IMR-90 (cell line): ENCODE data around the gene LARP1. TPM values are rescaled to one million over a fixed set of nuclear protein-coding genes. Genes with fewer than 3 reads are reported as not detected.

Experiments
- ATAC-seq: fragments of 200-7000 bp; cut with Tn5 transposase; 2 replicates; pipeline ENCODE4 v1.9.1; 2020; ENCODE audit warnings: low read depth, mild to moderate bottlenecking, moderate library complexity
- BruUV-seq: library from RNA; stranded (reverse); fragments of 400-500 nt; replicated peaks from 2 replicates; lab custom pipeline; 2021; lab: Mats Ljungman, UMichigan
- CTCF ChIA-PET: fragments of 300-600 bp; formaldehyde crosslinking; extraction: SDS; loops from one replicate; lab custom pipeline; 2021; ENCODE audit warnings: antibody characterized with exemption; lab: Yijun Ruan, JAX
- POLR2A ChIA-PET: fragments of 300-600 bp; sonication (Branson Sonifier 250); formaldehyde crosslinking; loops from one replicate; lab custom pipeline; 2022; ENCODE audit warnings: antibody characterized with exemption; ENCODE audit not compliant: unreplicated experiment; lab: Charles Lee
- DNase-seq: peaks from one replicate; pipeline ENCODE4 v3.0.0; 2013
- H2AFZ ChIP-seq: replicated peaks from 2 replicates; pipeline ENCODE3; 2013; ENCODE audit warnings: low read length, mild to moderate bottlenecking; ENCODE audit not compliant: poor library complexity
- H2AK5ac ChIP-seq: 2 replicates; pipeline ENCODE4 v1.6.1; 2013; ENCODE audit warnings: low read depth, low read length, inconsistent platforms
- H2AK9ac ChIP-seq: replicated peaks from 2 replicates; pipeline ENCODE3; 2013; ENCODE audit warnings: mild to moderate bottlenecking, low read depth, low read length, moderate library complexity; ENCODE audit not compliant: poor library complexity
- H2BK120ac ChIP-seq: 2 replicates; pipeline ENCODE4 v1.6.1; 2013; ENCODE audit warnings: low read depth, low read length, inconsistent platforms
- H2BK15ac ChIP-seq: 3 replicates; pipeline ENCODE4 v1.6.1; 2013; ENCODE audit warnings: low read depth, low read length, inconsistent platforms
- H2BK20ac ChIP-seq: 2 replicates; pipeline ENCODE4 v1.6.1; 2013; ENCODE audit warnings: low read depth, mild to moderate bottlenecking, inconsistent platforms, low read length, moderate library complexity
- H2BK5ac ChIP-seq: 2 replicates; pipeline ENCODE4 v1.6.1; 2013; ENCODE audit warnings: mild to moderate bottlenecking, low read depth, low read length, inconsistent platforms; ENCODE audit not compliant: poor library complexity, severe bottlenecking
- H3K14ac ChIP-seq: replicated peaks from 2 replicates; pipeline ENCODE4 v1.6.1; 2013; ENCODE audit warnings: low read depth, low read length, inconsistent platforms
- H3K18ac ChIP-seq: 2 replicates; pipeline ENCODE4 v1.6.1; 2013; ENCODE audit warnings: low read depth, low read length, control low read depth
- H3K23ac ChIP-seq: 2 replicates; pipeline ENCODE4 v1.6.1; 2013; ENCODE audit warnings: low read depth, low read length, inconsistent platforms
- H3K27ac ChIP-seq: 2 replicates; pipeline ENCODE4 v1.5.1; 2013; ENCODE audit warnings: mild to moderate bottlenecking, control low read depth, low read length; ENCODE audit not compliant: insufficient read depth
- H3K27me3 ChIP-seq: 2 replicates; pipeline ENCODE4 v1.6.1; 2013; ENCODE audit warnings: low read length; ENCODE audit not compliant: control insufficient read depth, insufficient read depth
- H3K36me3 ChIP-seq: 2 replicates; pipeline ENCODE4 v1.6.1; 2013; ENCODE audit warnings: low read length, mixed read lengths; ENCODE audit not compliant: control insufficient read depth, insufficient read depth
- H3K4ac ChIP-seq: 2 replicates; pipeline ENCODE4 v1.6.1; 2013; ENCODE audit warnings: low read depth, low read length, inconsistent platforms
- H3K4me1 ChIP-seq: 2 replicates; pipeline ENCODE4 v1.6.1; 2013; ENCODE audit warnings: low read length, mixed read lengths; ENCODE audit not compliant: control insufficient read depth, insufficient read depth
- H3K4me2 ChIP-seq: 2 replicates; pipeline ENCODE4 v1.6.1; 2013; ENCODE audit warnings: low read depth, mild to moderate bottlenecking, control low read depth, low read length, moderate library complexity
- H3K4me3 ChIP-seq: 2 replicates; pipeline ENCODE4 v1.5.1; 2013; ENCODE audit warnings: low read depth, mild to moderate bottlenecking, control low read depth, low read length, moderate library complexity; ENCODE audit not compliant: insufficient read depth
- H3K56ac ChIP-seq: 2 replicates; pipeline ENCODE4 v1.6.1; 2013; ENCODE audit warnings: low read length, inconsistent platforms; ENCODE audit not compliant: insufficient read depth; ENCODE audit errors: extremely low read depth
- H3K79me1 ChIP-seq, 2 experiments: 2 replicates each; pipeline ENCODE4 v1.6.1; 2013; ENCODE audit warnings: low read length in 2 of 2, inconsistent platforms in 1 of 2, low read depth in 1 of 2
- H3K9ac ChIP-seq: 2 replicates; pipeline ENCODE4 v1.6.1; 2013; ENCODE audit warnings: low read depth, low read length, control low read depth
- H3K9me1 ChIP-seq: 2 replicates; pipeline ENCODE4 v1.6.1; 2013; ENCODE audit warnings: low read length, inconsistent platforms; ENCODE audit not compliant: insufficient read depth
- H3K9me3 ChIP-seq: 2 replicates; pipeline ENCODE4 v1.6.1; 2013; ENCODE audit warnings: low read length; ENCODE audit not compliant: control insufficient read depth, insufficient read depth
- H4K20me1 ChIP-seq: 2 replicates; pipeline ENCODE4 v1.6.1; 2013; ENCODE audit warnings: low read length, inconsistent platforms; ENCODE audit not compliant: insufficient read depth
- H4K5ac ChIP-seq: 2 replicates; pipeline ENCODE4 v1.6.1; 2013; ENCODE audit warnings: mild to moderate bottlenecking, low read depth, low read length, control low read depth
- H4K8ac ChIP-seq, 2 experiments: 2 replicates each; pipeline ENCODE4 v1.6.1; 2013; ENCODE audit warnings: low read depth in 2 of 2, low read length in 2 of 2, control low read depth in 1 of 2, inconsistent platforms in 1 of 2
- H4K91ac ChIP-seq: 2 replicates; pipeline ENCODE4 v1.6.1; 2013; ENCODE audit warnings: low read depth, low read length, inconsistent platforms; ENCODE audit not compliant: insufficient read depth
- BHLHE40 ChIP-seq: fragments of 150-350 bp; IDR thresholded peaks from 2 replicates; pipeline ENCODE4 v1.6.1; 2016; ENCODE audit warnings: mild to moderate bottlenecking, low read depth, low read length
- CEBPB ChIP-seq: IDR thresholded peaks from 2 replicates; pipeline ENCODE4 v1.6.1; 2012; ENCODE audit warnings: low read depth, low read length, improper control_type of control experiment
- CHD1 ChIP-seq: IDR thresholded peaks from 2 replicates; pipeline ENCODE4 v1.6.1; 2012; ENCODE audit warnings: low read depth, low read length, improper control_type of control experiment
- FOS ChIP-seq: fragments of 150-350 bp; IDR thresholded peaks from 2 replicates; pipeline ENCODE4 v1.6.1; 2016; ENCODE audit warnings: low read depth, low read length
- MAFK ChIP-seq: IDR thresholded peaks from 2 replicates; pipeline ENCODE4 v1.6.1; 2012; ENCODE audit warnings: low read depth, low read length, improper control_type of control experiment
- MAZ ChIP-seq: IDR thresholded peaks from 2 replicates; pipeline ENCODE4 v1.6.1; 2012; ENCODE audit warnings: low read depth, mild to moderate bottlenecking, low read length, improper control_type of control experiment, moderate library complexity, borderline replicate concordance
- NFE2L2 ChIP-seq: fragments of 150-350 bp; IDR thresholded peaks from 2 replicates; pipeline ENCODE4 v1.6.1; 2016; ENCODE audit warnings: low read depth, mild to moderate bottlenecking, low read length
- POLR2A ChIP-seq: IDR thresholded peaks from 2 replicates; pipeline ENCODE4 v1.6.1; 2012; ENCODE audit warnings: mild to moderate bottlenecking, low read depth, low read length
- RAD21 ChIP-seq: IDR thresholded peaks from 2 replicates; pipeline ENCODE4 v1.6.1; 2012; ENCODE audit warnings: low read length, improper control_type of control experiment
- RCOR1 ChIP-seq: IDR thresholded peaks from 2 replicates; pipeline ENCODE4 v1.6.1; 2012; ENCODE audit warnings: mild to moderate bottlenecking, low read length, improper control_type of control experiment; ENCODE audit not compliant: insufficient replicate concordance
- SMC3 ChIP-seq: fragments of 150-350 bp; IDR thresholded peaks from 2 replicates; pipeline ENCODE4 v1.6.1; 2016; ENCODE audit warnings: low read depth, mild to moderate bottlenecking, antibody characterized with exemption, low read length, moderate library complexity
- WGBS, 2 experiments: methylation state at CpG; one replicate each; pipeline versions ENCODE4 v1.1.5 to v1.1.7; 2013; ENCODE audit warnings: missing lambda C conversion rate in 2 of 2; ENCODE audit not compliant: insufficient read length in 1 of 2; ENCODE audit errors: extremely low coverage in 2 of 2; 5-methylcytosine and 5-hydroxymethylcytosine counted together
- dilution Hi-C: fragments of 300-500 bp; cut with HindIII; formaldehyde crosslinking; loops from one replicate; pipeline ENCODE4 v1.14.3; 2018; ENCODE audit warnings: low sequenced_read_pairs; ENCODE audit not compliant: unreplicated experiment
- in situ Hi-C: fragments of 300-500 bp; cut with MboI; formaldehyde crosslinking; loops from 3 replicates; pipeline ENCODE4 v1.14.3; 2019; ENCODE audit warnings: low sequenced_read_pairs, inconsistent platforms, mixed read lengths
- intact Hi-C: fragments of 100-400 bp; cut with micrococcal nuclease; formaldehyde crosslinking; loops from 2 replicates; pipeline ENCODE4 v1.10.0; 2022
- polyA plus RNA-seq, 3 experiments: library from polyadenylated mRNA; depleted of rRNA; stranded (reverse); fragments of >200 nt; gene quantifications; 2 replicates each; pipeline ENCODE4 v1.2.3, GENCODE V29; 2012; ENCODE audit warnings: low replicate concordance in 1 of 3
- total RNA-seq: library from RNA; depleted of rRNA; stranded (reverse); fragments of >200 nt; gene quantifications from 2 replicates; pipeline ENCODE4 v1.2.3, GENCODE V29; 2012
- TF ChIP-seq, protein P1 (sequence below): fragments of 150-350 bp; IDR thresholded peaks from 2 replicates; pipeline ENCODE4 v1.6.1; 2016; ENCODE audit warnings: low read depth, mild to moderate bottlenecking, low read length, moderate library complexity, borderline replicate concordance

The LARP1 gene
- total and polyA plus RNA-seq, 2 of the 4 experiments (the other 2 are of a cell fraction) = 47.3 to 77.4 TPM

GRCh38 chr5:154770111-154770510 lies 14.9 kb downstream of the LARP1 start:
- ChIA-PET POLR2A (no interaction called here), CTCF (no interaction called here)
- no peak overlapping the region for H3K14ac ChIP-seq
- peaks cover 64% of the 10 kb centered on the region for H3K9me1 ChIP-seq
- in situ Hi-C loops = no loop called here
- H3K4me3 ChIP-seq = no peak overlapping the region
- no CpG with 5 or more reads among the region's 2 CpGs for WGBS, 2 experiments
- intact Hi-C loops = no loop called here
- no peak overlapping the region for H4K8ac ChIP-seq
- peaks cover 97% of the 10 kb centered on the region for H4K20me1 ChIP-seq
- H3K4me1 ChIP-seq = peaks cover 24% of the 10 kb centered on the region
- no peak overlapping the region for H2BK120ac ChIP-seq
- H3K79me1 ChIP-seq = peaks cover 18 to 89% of the 10 kb centered on the region in 2 experiments
- ATAC-seq = no peak
- no peaks in the 10 kb centered on the region for H3K27me3 ChIP-seq
- H2BK20ac ChIP-seq = no peak overlapping the region
- no peak overlapping the region for H3K56ac ChIP-seq
- no peak for TF ChIP-seq CEBPB
- TF ChIP-seq MAZ = no peak
- TF ChIP-seq RAD21 = no peak
- TF ChIP-seq CHD1 = no peak
- TF ChIP-seq, protein P1, sequence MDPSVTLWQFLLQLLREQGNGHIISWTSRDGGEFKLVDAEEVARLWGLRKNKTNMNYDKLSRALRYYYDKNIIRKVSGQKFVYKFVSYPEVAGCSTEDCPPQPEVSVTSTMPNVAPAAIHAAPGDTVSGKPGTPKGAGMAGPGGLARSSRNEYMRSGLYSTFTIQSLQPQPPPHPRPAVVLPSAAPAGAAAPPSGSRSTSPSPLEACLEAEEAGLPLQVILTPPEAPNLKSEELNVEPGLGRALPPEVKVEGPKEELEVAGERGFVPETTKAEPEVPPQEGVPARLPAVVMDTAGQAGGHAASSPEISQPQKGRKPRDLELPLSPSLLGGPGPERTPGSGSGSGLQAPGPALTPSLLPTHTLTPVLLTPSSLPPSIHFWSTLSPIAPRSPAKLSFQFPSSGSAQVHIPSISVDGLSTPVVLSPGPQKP = no peak
- TF ChIP-seq NFE2L2 = no peak
- TF ChIP-seq MAFK = no peak
- no peak for TF ChIP-seq POLR2A
- no peak for TF ChIP-seq SMC3
- no peak for TF ChIP-seq RCOR1
- no peak for TF ChIP-seq FOS
- TF ChIP-seq BHLHE40 = no peak
- H4K5ac ChIP-seq = no peak overlapping the region
- no peak overlapping the region for H2BK15ac ChIP-seq
- H2AK9ac ChIP-seq = no peak overlapping the region
- no peak overlapping the region for H4K91ac ChIP-seq
- H3K36me3 ChIP-seq = no peaks in the 10 kb centered on the region
- no peak overlapping the region for H3K27ac ChIP-seq
- no peak overlapping the region for H2AFZ ChIP-seq
- H3K4me2 ChIP-seq = no peak overlapping the region
- H3K18ac ChIP-seq = no peak overlapping the region
- BruUV-seq = no TSS peak
- H3K4ac ChIP-seq = no peak overlapping the region
- peak overlapping the region; percentile 35; the same call in 1 of the 2 replicates for H3K23ac ChIP-seq
- H3K9ac ChIP-seq = no peak overlapping the region
- H3K9me3 ChIP-seq = no peaks in the 10 kb centered on the region
- DNase-seq = no peak
- H2BK5ac ChIP-seq = no peak overlapping the region
- dilution Hi-C loops = no loop called here
- 0 out of 2 replicates have a peak overlapping the region, but pooled peaks have one; percentile 5 for H2AK5ac ChIP-seq
